ENCODE results near the gene NTN1. TPM values are rescaled to one million over a fixed set of nuclear protein-coding genes. Genes with fewer than 3 reads are reported as not detected.
"Not testable (repeated sequence)": the region's sequence is repeated elsewhere in the genome, so short reads cannot be mapped to it uniquely, and the experiment has no call there.

The NTN1 gene
- total RNA-seq, 2 experiments from 2014 or later: 0.28 TPM; not detected in 1

DNA sequence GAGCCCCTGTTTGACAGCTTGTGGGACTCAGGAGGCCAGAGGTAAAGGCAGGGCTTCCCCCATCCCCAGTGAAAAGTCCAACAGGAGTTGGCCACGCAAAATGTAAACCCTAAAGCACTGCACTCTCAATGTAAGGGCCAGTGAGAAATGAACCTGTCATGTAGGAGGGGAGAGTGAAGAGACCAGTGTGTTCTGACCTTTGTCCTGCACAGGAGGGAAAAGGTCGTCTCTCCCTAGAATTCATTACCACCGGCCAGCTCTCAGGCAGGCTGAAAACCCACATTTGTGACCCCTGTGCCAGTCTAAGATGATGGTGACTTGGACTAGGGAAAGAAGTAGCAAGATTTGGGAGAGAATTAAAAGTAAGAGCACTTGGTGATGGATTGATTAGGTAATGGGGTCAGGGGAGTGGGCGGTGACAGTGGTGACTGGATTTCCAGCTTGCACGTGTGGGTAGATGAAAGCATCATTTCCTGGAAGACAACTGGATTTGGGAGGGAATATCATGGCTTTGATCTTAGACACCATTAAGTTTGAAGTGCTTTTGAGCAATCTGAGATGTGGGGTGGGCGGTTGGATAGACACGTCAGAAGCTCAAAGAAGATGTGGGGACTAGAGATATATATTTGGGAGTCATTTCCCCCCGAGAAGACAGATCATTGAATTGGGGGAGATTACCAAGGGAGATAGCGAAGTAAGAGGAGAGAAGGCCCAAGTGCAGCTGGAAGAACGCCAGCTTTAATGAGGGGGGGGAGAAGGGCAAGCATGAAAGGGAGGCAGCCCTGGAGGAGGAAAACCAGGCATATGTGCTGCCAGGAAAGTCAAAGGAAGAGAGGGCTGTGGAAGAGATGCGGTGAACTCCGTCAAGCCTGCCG, 119.5 kb downstream of the NTN1 start:
- H3K27me3 Mint-ChIP-seq: no peaks in the 10 kb centered on the region
- no peaks in the 10 kb centered on the region for H3K9me3 Mint-ChIP-seq (ENCODE audit: low read depth)
- H3K36me3 Mint-ChIP-seq: no peaks in the 10 kb centered on the region
- no peak overlapping the region for H3K4me3 Mint-ChIP-seq
- ATAC-seq (no peak), DNase-seq (no peak)
- no peak overlapping the region for H3K27ac Mint-ChIP-seq
- H3K4me1 Mint-ChIP-seq: no peaks in the 10 kb centered on the region
- CTCF ChIA-PET: interaction anchor here (0.6 kb wide), 1 partner anchor 604 kb away, joined by 3 read pairs; no protein-coding TSS in a partner anchor

DNA sequence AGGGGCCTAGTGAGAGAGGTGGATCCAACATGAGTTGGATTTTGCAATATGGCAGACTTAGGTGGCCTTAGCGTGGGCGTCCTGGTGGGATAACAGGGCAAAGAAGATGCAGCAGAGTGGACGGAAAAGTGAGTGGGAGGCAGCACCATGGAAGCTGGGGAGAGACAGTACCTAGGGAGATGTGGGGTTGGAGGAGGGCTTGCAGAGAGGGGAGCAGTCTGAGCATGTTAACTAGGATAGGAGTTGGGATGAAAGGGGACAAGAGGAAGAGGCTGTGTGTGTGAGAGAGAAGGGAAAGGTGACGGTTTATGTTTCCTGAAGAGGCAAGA, 120.1 kb downstream of the NTN1 start:
- no peak for DNase-seq
- Mint-ChIP-seq H3K4me3 (no peak overlapping the region), H3K9me3 (ENCODE audit: low read depth) (no peaks in the 10 kb centered on the region), H3K27me3 (no peaks in the 10 kb centered on the region), H3K36me3 (no peaks in the 10 kb centered on the region), H3K4me1 (no peaks in the 10 kb centered on the region), H3K27ac (no peak overlapping the region)
- CTCF ChIA-PET: no interaction called here
- ATAC-seq: no peak

DNA sequence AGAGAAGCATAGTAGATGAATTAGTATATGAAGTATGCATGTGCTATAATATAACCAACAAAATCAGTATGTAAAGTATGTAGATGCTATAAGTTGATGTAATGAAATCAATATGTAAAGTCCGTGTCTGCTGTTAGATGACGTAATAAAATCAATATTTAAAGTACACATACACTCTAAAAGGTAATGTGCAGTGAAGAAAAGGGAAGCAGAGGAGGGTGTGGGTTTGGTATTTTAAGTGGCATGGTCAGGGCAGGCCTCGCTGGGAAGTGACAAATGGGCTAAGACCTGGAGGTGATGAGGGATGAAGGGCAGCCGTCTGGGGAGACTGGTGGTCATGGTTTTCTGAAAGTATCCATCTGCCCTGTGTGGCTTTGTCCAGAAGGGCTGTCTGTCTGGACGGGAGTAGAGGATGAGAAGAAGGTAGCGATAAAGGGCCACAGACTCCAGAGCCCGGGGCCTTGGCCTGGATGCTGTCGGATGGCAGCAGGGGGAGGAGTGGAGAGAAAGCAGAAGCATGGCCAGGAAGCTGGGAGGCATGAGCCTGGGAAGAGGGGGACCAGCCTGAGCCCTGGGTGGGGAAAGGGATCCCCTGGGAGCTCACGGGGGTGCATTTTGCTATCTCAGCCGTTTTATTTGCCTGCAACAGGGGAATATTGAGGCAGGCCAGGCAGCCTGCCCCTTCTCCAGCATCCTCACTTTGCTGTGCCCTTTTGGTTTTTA, 121.6 kb downstream of the NTN1 start:
- H3K36me3 Mint-ChIP-seq: no peaks in the 10 kb centered on the region
- ATAC-seq (no peak), DNase-seq (no peak)
- H3K4me1 Mint-ChIP-seq: no peaks in the 10 kb centered on the region
- no peaks in the 10 kb centered on the region for H3K9me3 Mint-ChIP-seq (ENCODE audit: low read depth)
- H3K27me3 Mint-ChIP-seq: peaks cover 2% of the 10 kb centered on the region
- no peak overlapping the region for H3K4me3 Mint-ChIP-seq
- no peak overlapping the region for H3K27ac Mint-ChIP-seq
- CTCF ChIA-PET: no interaction called here

DNA sequence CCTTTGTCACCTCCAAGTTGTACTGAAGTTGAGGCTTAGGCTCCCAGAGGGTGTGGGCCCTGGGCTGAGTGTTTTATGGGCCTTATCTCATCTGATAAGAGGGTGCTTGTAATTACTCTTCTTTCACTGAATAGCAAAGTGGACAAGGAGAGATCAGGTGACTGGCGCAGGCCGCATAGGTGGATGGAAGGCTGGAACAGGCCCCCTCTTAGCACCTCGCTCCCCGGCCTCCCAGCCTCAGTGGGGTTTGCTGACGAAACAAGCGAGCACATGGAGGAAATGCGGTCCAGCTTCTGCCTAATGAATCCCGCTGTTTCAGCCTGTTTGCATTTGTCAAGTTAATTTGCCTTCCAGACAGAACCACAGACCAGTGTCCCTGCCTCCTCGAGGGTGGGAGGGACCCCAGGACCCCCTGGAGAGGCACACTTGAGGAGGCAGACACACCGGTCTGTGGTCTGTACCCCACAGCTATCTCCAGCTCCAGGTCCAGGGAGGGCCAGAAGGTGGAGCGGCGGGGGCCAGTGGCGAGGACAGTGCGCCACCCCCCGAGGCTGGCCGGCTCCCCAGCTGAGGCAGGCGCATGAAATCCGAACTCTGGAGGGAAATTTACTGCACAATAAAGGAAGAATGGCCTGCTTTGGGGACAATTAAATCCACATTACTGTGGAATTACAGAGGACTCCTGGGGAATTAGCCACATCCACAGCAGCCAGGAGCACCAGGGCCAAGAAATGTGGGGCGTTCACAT, 123.4 kb downstream of the NTN1 start:
- Mint-ChIP-seq H3K4me1 (no peaks in the 10 kb centered on the region), H3K27ac (no peak overlapping the region), H3K9me3 (ENCODE audit: low read depth) (no peaks in the 10 kb centered on the region), H3K27me3 (peaks cover 7% of the 10 kb centered on the region), H3K4me3 (no peak overlapping the region), H3K36me3 (no peaks in the 10 kb centered on the region)
- ATAC-seq (no peak), DNase-seq (no peak)
- CTCF ChIA-PET: no interaction called here

DNA sequence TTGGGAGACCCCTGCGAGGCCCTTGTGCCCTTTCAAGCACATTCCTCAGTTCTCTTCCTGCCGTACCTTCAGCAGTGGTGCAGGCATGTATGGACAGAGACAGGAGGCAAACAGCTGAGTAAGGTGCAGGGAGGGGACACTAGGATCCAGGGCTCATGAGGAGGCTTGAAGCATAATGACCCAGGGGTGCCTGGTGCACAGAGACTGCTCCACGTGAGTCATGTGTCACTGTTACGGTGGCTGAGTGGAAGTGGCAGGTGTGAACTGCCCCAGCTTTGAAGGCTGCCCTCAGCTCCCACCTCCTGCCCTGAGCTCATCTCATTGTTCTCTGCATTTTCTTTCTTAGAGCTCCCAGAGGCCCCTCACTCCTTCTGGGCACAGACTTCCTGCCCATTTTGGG, 124.8 kb downstream of the NTN1 start:
- CTCF ChIA-PET: no interaction called here
- Mint-ChIP-seq H3K27ac (no peak overlapping the region), H3K4me3 (no peak overlapping the region), H3K4me1 (no peaks in the 10 kb centered on the region), H3K9me3 (ENCODE audit: low read depth) (no peaks in the 10 kb centered on the region), H3K36me3 (no peaks in the 10 kb centered on the region), H3K27me3 (peaks cover 7% of the 10 kb centered on the region)
- ATAC-seq: no peak
- DNase-seq: no peak

DNA sequence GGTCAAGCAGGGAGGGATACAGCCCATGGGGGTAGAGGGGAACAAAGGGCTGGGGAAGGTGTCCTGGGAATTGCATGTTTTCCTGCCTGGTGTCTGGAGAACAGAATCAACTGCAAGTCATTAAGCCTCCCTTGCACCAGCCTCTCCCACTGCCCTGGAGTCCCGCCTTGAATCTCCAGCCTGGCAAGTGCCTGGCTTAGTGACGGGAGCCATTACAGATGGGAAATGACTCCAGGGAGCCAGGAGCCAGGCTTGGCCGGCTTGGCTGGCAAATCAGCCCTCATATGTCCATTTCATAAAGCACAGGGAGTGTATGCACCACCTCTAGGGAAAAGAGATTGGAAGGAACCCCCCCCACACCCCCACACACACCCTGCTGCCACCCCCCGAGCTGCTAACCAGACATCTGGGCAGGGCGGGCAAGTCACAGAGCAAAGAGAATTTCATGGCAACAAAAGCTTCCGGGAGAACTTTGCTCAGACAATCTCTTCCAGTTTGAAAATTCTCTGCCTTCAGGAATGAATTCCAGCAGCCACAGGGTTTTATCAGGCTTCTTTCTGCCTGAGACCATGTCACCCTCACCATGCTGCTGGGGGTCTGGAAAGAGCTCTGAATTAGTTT, 127.7 kb downstream of the NTN1 start:
- Mint-ChIP-seq H3K27me3 (peaks cover 7% of the 10 kb centered on the region), H3K9me3 (ENCODE audit: low read depth) (no peaks in the 10 kb centered on the region), H3K4me3 (no peak overlapping the region), H3K36me3 (no peaks in the 10 kb centered on the region), H3K4me1 (no peaks in the 10 kb centered on the region), H3K27ac (no peak overlapping the region)
- DNase-seq: no peak
- ATAC-seq: no peak
- CTCF ChIA-PET: no interaction called here

DNA sequence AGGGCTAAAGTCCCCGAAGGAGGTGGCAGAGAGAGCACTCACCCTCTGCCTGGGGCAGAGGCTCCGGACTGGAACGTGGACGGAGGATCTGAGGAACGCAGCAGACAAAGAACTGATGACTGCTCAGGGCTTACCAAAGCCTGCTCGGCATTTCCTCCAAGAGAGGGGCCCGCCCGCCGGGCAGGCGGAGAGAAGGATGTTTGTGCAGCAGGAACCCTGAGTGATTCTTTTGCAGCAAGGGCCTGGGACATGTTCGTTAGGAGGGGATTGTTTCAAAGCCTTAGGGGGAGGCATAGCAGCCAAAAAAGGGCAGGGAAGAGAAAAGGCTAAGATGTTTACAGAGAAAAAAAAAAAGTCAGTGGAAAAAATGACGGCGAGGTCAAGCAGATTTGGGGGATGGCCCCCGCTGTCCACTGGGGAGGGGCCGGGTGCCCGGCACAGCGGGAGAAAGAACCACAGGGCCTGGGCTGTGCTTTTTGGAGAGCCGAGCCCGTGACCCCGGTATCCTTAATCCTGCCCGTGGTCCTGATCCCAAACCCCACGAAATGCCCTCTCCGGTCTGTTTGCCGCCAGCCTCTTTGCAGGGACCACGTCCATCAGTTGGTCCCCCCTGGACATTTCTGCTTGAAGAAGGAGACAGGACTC, 129.3 kb downstream of the NTN1 start:
- CTCF ChIA-PET: no interaction called here
- DNase-seq (no peak), ATAC-seq (no peak)
- Mint-ChIP-seq H3K9me3 (ENCODE audit: low read depth) (no peaks in the 10 kb centered on the region), H3K4me1 (no peaks in the 10 kb centered on the region), H3K27me3 (peaks cover 7% of the 10 kb centered on the region), H3K27ac (no peak overlapping the region), H3K4me3 (no peak overlapping the region), H3K36me3 (no peaks in the 10 kb centered on the region)

DNA sequence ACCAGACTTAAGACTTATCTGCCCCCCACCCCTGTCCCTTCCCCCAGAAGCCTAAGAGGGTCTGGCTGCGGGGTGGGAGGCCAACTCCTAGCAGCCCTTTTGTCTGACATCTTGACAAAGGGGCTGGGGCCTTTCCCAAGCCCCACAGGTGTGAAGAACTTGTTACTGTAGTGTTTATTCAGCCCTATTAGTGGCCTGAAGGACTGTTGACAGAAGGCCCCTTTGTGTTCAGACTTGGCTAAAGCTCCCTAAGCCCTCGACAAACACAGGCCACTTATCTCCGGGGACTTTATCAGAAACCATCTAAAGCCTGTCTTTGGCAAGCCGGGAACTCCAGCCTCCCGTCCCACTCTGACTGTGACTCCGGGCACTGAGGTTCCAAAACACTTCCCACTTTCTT, 129.8 kb downstream of the NTN1 start:
- Mint-ChIP-seq H3K4me3 (no peak overlapping the region), H3K27me3 (peaks cover 7% of the 10 kb centered on the region), H3K36me3 (no peaks in the 10 kb centered on the region), H3K9me3 (ENCODE audit: low read depth) (no peaks in the 10 kb centered on the region), H3K27ac (no peak overlapping the region), H3K4me1 (no peaks in the 10 kb centered on the region)
- ATAC-seq (no peak), DNase-seq (no peak)
- CTCF ChIA-PET: no interaction called here

DNA sequence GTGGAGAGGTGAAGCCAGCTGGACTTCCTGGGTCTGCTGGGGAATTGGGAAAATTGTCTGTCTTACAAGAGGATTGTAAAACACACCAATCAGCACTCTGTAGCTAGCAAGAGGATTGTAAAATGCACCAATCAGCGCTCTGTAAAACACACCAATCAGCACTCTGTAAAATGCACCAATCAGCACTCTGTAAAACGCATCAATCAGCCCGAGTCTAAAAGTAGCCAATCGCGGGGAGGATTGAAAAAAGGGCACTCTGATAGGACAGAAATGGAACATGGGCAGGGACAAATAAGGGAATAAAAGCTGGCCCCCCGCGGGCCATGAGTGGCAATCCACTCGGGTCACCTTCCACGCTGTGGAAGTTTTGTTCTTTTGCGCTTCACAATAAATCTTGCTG, 130.4 kb downstream of the NTN1 start:
- H3K4me1 Mint-ChIP-seq; H3K4me3 Mint-ChIP-seq; H3K36me3 Mint-ChIP-seq; DNase-seq; H3K27me3 Mint-ChIP-seq; CTCF ChIA-PET; H3K9me3 Mint-ChIP-seq (ENCODE audit: low read depth); ATAC-seq; H3K27ac Mint-ChIP-seq: not testable (repeated sequence)

DNA sequence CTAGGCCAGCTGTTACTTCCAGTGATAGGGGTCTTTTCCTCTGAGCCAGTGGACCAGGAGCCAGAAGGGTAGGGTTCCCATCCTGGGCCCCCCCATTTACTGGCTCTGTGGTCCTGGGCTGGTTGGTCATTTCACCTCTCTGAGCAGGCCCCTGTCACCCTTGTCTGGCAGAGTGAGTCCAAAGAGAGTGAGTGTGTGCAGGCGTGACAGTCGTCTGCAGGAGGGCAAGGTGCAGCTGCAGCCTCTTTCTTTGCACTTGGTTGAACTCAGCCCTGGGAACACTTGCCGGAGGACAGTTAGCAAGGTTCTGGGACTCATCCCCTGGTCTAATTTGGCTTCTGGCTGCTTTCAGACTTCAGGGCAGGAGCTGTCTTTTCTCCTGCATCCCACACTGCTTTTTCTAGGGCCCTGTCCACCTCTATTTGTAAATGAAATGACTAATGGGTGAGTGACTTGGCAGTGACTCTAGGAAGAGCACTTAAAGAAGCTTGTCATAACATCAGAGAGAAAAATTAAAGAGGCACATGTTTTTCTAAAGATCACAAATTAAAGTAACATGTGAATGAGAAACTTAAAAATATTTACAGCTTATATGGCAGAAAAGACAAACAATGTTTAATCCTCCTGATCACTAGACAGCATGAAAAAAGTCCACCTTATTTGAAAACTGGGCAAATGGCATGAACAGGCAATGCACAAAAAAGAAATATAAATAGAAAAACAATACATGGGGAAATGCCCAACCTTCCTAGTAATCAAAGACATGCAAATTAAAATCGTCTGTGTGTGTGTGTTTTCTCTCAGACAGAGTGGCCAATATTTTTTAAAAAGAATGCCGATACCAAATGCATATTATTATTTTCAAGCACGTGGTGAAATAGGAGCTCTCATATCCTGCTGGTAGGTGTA, 137.5 kb downstream of the NTN1 start:
- no peak for DNase-seq
- Mint-ChIP-seq H3K9me3 (ENCODE audit: low read depth) (no peaks in the 10 kb centered on the region), H3K27me3 (no peaks in the 10 kb centered on the region), H3K4me3 (no peak overlapping the region), H3K27ac (no peak overlapping the region), H3K4me1 (no peaks in the 10 kb centered on the region), H3K36me3 (no peaks in the 10 kb centered on the region)
- no peak for ATAC-seq
- CTCF ChIA-PET: no interaction called here

DNA sequence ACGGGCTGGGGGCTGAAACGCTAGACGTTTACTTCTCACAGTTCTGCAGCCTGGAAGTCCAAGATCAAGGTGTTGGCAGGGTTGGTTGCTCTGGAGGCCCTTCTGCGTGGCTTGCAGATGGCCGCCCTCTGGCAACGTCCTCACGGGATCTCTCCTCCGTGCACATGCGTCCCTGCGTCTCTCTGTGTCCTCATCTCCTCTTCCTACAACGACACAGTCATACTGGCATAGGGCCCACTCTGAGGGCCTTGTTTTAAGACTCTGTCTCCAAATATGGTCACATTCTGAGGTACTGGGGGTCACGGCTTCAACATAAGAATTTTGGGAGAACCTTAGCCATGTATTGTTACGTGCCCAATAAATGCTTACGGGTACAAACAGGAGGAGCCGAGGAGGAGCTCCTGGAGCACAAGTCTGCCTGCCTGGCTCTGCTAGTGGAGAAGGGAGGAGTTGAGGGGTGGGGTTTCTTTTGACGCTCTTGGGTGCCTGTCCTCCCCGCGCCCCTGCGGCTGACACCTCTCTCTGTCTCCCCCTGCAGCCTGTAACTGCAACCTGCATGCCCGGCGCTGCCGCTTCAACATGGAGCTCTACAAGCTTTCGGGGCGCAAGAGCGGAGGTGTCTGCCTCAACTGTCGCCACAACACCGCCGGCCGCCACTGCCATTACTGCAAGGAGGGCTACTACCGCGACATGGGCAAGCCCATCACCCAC, 141.1 kb downstream of the NTN1 start:
- Mint-ChIP-seq H3K27me3 (no peaks in the 10 kb centered on the region), H3K4me3 (no peak overlapping the region), H3K4me1 (no peaks in the 10 kb centered on the region), H3K27ac (no peak overlapping the region), H3K36me3 (no peaks in the 10 kb centered on the region), H3K9me3 (ENCODE audit: low read depth) (no peaks in the 10 kb centered on the region)
- ATAC-seq (no peak), DNase-seq (no peak)
- CTCF ChIA-PET: no interaction called here

DNA sequence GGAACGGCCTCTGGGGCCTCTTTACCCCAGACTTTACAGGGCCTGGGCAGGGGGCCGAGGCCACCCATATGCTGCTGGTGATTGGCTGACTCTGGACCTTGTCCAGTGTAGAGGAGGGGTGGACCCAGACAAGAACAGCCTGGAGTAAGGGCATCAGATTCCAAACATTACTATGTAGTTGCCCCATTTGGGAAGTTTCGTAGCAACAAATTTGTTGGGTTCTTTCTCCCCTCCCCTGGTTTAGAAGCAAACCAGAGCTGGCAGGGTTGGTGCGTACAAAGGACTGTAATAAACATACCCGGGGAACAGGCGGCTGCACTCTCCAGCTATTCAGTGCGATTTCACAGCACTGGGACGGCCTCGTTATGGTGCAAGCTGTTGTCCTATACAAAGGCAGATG, 145.5 kb downstream of the NTN1 start:
- Mint-ChIP-seq H3K27ac (no peak overlapping the region), H3K27me3 (peaks cover 5% of the 10 kb centered on the region), H3K4me3 (no peak overlapping the region), H3K9me3 (ENCODE audit: low read depth) (no peaks in the 10 kb centered on the region), H3K4me1 (no peaks in the 10 kb centered on the region), H3K36me3 (no peaks in the 10 kb centered on the region)
- DNase-seq (no peak), ATAC-seq (no peak)
- CTCF ChIA-PET: no interaction called here
